Endothelial cell (in vitro differentiated cells): Measurements from ENCODE around the gene PPP1R36. TPM values are rescaled to one million over a fixed set of nuclear protein-coding genes. Genes with fewer than 3 reads are reported as not detected.

Experiments
- DNase-seq: peaks from one replicate; pipeline ENCODE4 v3.0.0; 2021; ENCODE audit warnings: low spot score
- H3K27ac Mint-ChIP-seq: one replicate; pipeline ENCODE4 v1.8.0; 2021; ENCODE audit warnings: mixed read lengths, inconsistent platforms; ENCODE audit not compliant: unreplicated experiment
- H3K27me3 Mint-ChIP-seq: one replicate; pipeline ENCODE4 v1.8.0; 2021; ENCODE audit warnings: mild to moderate bottlenecking, moderate library complexity, mixed read lengths, inconsistent platforms; ENCODE audit not compliant: unreplicated experiment
- H3K36me3 Mint-ChIP-seq: one replicate; pipeline ENCODE4 v1.8.0; 2021; ENCODE audit warnings: mild to moderate bottlenecking, low read depth, mixed read lengths, inconsistent platforms; ENCODE audit not compliant: unreplicated experiment
- H3K4me1 Mint-ChIP-seq: one replicate; pipeline ENCODE4 v1.8.0; 2021; ENCODE audit warnings: mild to moderate bottlenecking, mixed read lengths, inconsistent platforms; ENCODE audit not compliant: unreplicated experiment
- H3K4me3 Mint-ChIP-seq: one replicate; pipeline ENCODE4 v1.8.0; 2021; ENCODE audit warnings: mild to moderate bottlenecking, mixed read lengths, inconsistent platforms; ENCODE audit not compliant: unreplicated experiment
- H3K9me3 Mint-ChIP-seq: one replicate; pipeline ENCODE4 v1.8.0; 2021; ENCODE audit warnings: mixed read lengths, inconsistent platforms; ENCODE audit not compliant: unreplicated experiment
- total RNA-seq: library from RNA; stranded (reverse); fragmentation: NEBNext Ultra II Directional; extraction: Animal tissue kit (Norgen Biotek cat#: 25700); gene quantifications from one replicate; pipeline ENCODE4 v1.2.1, GENCODE V29; 2021; ENCODE audit not compliant: unreplicated experiment
- TF ChIP-seq, protein P1 (sequence below): fragments of 200-600 bp; sonication (generic); IDR thresholded peaks from one replicate; pipeline ENCODE4 v1.5.0; 2021; ENCODE audit warnings: antibody characterized with exemption; ENCODE audit not compliant: unreplicated experiment

Gene PPP1R36
- total RNA-seq, 1 donor from 2014 or later = 2.1 TPM

DNA sequence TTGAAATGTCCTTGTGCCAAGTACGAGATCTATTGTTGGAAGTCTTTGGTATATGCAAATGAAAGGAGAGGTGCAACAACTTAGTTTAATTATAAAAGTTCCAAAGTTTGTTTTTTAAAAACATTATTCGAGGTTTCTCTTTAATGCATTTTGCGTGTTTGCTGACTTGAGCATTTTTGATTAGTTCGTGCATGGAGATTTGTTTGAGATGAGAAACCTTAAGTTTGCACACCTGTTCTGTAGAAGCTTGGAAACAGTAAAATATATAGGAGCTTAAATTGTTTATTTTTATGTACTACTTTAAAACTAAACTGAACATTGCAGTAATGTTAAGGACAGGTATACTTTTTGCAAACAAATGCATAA, 6.9 kb upstream of the PPP1R36 start:
- TF ChIP-seq, protein P1, sequence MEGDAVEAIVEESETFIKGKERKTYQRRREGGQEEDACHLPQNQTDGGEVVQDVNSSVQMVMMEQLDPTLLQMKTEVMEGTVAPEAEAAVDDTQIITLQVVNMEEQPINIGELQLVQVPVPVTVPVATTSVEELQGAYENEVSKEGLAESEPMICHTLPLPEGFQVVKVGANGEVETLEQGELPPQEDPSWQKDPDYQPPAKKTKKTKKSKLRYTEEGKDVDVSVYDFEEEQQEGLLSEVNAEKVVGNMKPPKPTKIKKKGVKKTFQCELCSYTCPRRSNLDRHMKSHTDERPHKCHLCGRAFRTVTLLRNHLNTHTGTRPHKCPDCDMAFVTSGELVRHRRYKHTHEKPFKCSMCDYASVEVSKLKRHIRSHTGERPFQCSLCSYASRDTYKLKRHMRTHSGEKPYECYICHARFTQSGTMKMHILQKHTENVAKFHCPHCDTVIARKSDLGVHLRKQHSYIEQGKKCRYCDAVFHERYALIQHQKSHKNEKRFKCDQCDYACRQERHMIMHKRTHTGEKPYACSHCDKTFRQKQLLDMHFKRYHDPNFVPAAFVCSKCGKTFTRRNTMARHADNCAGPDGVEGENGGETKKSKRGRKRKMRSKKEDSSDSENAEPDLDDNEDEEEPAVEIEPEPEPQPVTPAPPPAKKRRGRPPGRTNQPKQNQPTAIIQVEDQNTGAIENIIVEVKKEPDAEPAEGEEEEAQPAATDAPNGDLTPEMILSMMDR = no peak
- Mint-ChIP-seq H3K27me3 (peaks cover 4% of the 10 kb centered on the region), H3K4me1 (peaks cover 14% of the 10 kb centered on the region), H3K9me3 (peaks cover 10% of the 10 kb centered on the region), H3K36me3 (peaks cover 9% of the 10 kb centered on the region), H3K4me3 (no peak overlapping the region), H3K27ac (peak overlapping the region; percentile 22)
- no peak for DNase-seq

DNA sequence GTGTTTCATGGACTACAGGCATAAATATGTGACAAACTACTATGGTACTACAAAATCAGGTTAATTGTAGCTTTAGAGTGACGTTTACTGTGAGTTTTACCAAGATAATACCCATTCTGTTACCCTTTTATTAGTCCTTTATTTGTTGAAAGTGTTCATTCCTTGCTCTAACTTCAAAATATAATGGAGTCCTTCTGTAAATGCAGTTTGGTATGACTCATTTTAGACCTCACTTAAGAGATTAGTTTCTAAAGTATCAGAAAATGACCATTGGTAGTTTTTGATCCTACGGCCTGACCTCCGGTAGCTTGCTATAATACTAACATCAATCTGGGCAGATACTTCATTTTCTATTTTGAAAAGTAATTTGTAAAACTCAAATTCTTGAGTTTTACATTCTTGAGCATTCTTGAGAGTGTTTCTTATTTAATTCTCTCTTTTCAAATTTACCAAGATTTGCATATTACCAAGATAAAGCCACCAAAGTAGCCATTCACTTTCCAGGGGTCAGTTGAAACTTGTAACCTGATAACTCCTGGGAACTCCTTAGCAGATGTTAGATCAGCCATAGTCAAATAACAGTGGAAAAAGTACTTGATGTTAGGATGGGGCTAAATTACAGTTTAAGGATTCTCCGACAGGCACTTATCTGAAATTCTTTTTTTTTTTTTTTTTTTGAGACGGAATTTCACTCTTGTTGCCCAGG, 5.0 kb upstream of the PPP1R36 start:
- Mint-ChIP-seq H3K27me3 (peaks cover 4% of the 10 kb centered on the region), H3K27ac (no peak overlapping the region), H3K9me3 (peaks cover 10% of the 10 kb centered on the region), H3K4me3 (no peak overlapping the region), H3K36me3 (peaks cover 5% of the 10 kb centered on the region), H3K4me1 (peaks cover 8% of the 10 kb centered on the region)
- no peak for DNase-seq
- TF ChIP-seq, protein P1 = no peak

DNA sequence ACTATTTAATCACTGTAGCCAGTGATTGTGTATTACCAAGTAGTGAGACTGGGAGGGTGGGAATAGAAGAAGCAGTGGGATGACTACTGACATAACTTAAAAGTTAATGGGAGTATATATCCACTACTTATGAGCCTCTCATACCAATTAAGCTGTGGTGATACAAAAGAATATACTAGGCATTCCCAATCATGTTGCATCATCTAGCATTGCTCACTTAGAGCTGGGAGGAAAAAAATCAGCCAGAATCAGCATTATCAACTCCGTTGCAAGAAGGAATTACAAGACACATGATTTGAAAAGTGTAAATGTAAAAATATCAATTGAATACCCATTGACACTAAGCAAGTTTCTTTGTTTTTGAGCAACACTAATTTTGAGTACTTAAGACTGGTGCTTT, 745 bp upstream of the PPP1R36 start:
- Mint-ChIP-seq H3K9me3 (no peaks in the 10 kb centered on the region), H3K4me1 (peaks cover 20% of the 10 kb centered on the region), H3K27ac (no peak overlapping the region), H3K36me3 (no peaks in the 10 kb centered on the region), H3K27me3 (peaks cover 2% of the 10 kb centered on the region), H3K4me3 (peak overlapping the region; percentile 38)
- DNase-seq = no peak
- TF ChIP-seq, protein P1 = no peak

DNA sequence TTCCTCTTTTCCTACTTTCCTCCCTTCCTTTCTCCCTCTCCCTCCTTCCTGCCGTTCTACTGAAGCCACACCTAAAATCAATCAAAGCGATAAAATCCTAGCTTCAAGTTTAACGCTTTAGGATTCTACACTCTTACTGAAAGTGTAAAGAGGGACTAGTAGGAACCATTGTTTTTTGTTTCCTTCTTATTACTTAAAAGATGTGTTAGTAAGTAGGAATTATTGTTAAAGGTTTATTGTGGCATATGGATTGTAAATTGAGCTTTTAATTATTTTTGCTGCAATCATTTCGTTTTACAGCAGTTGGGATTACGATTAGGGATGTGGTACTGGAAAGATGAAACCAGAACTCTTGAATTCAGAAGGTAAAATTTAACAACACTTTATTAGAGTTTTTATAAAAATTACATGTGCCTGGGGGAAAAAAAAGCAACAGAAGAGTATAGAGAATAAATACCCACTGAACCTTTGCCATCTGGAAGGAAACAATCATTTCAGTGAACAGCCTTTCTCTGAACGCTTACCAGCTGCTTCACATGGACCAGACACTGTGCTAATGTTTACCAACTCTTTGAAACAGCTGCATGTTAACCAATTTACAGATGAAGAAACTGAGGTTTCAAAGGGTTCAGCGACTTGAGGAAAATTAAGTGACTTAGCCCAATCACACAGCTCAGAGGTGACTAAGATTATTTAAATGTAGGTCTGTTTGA, 1.0 kb downstream of the PPP1R36 start:
- H3K4me3 Mint-ChIP-seq = peak overlapping the region; percentile 10
- no peaks in the 10 kb centered on the region for H3K9me3 Mint-ChIP-seq
- peaks cover 2% of the 10 kb centered on the region for H3K27me3 Mint-ChIP-seq
- H3K4me1 Mint-ChIP-seq = peaks cover 18% of the 10 kb centered on the region
- H3K27ac Mint-ChIP-seq = no peak overlapping the region
- DNase-seq = no peak
- TF ChIP-seq, protein P1 = no peak
- no peaks in the 10 kb centered on the region for H3K36me3 Mint-ChIP-seq

GRCh38 chr14:64554556-64554955, 4.8 kb downstream of the PPP1R36 start:
- no peaks in the 10 kb centered on the region for H3K9me3 Mint-ChIP-seq
- no peak overlapping the region for H3K4me3 Mint-ChIP-seq
- H3K36me3 Mint-ChIP-seq = no peaks in the 10 kb centered on the region
- TF ChIP-seq, protein P1 = no peak
- H3K27me3 Mint-ChIP-seq = no peaks in the 10 kb centered on the region
- H3K27ac Mint-ChIP-seq = no peak overlapping the region
- DNase-seq = no peak
- peaks cover 13% of the 10 kb centered on the region for H3K4me1 Mint-ChIP-seq
